GM10266 (cell line): ENCODE measurements around the gene DNAAF5.

Experiments used
- DNase-seq: peaks from one replicate; pipeline ENCODE4 v3.0.0; 2012; ENCODE audit errors: extremely low spot score
- CTCF ChIP-seq: IDR thresholded peaks from 2 replicates; pipeline ENCODE4 v1.5.1; 2012; ENCODE audit warnings: mild to moderate bottlenecking, low read depth; ENCODE audit not compliant: control insufficient read depth, insufficient read depth; ENCODE audit errors: missing control alignments

Gene DNAAF5

GRCh38 chr7:744854-745430 lies 18.4 kb downstream of the DNAAF5 start:
- TF ChIP-seq CTCF: no peak
- DNase-seq: no peak

- TF ChIP-seq CTCF: no peak
- no peak for DNase-seq
These were observed 19.1 kb downstream of the DNAAF5 start for GRCh38 chr7:745431-746154.

GRCh38 chr7:746155-747061 lies 19.9 kb downstream of the DNAAF5 start:
- no peak for TF ChIP-seq CTCF

DNA sequence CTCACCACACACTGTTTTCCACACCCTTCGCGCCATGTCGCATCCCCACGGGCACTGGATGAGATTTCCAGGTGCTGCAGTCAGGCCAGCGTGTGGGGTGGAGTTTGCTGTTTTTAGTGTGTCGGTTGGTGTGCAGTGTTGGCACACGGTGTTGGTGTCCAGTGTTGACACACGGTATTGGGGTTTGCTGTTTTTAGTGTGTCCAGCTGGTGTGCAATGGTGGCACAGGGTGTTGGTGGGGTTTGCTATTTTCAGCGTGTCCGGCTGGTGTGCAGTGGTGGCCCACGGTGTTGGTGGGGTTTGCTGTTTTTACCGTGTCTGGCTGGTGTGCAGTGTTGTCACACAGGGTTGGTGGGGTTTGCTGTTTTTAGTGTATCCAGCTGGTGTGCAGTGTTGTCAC lies 20.7 kb downstream of the DNAAF5 start:
- DNase-seq: no peak
- no peak for TF ChIP-seq CTCF

More at GRCh38 chr7:746155-747061, 19.9 kb downstream of the DNAAF5 start:
- DNase-seq: no peak

DNA sequence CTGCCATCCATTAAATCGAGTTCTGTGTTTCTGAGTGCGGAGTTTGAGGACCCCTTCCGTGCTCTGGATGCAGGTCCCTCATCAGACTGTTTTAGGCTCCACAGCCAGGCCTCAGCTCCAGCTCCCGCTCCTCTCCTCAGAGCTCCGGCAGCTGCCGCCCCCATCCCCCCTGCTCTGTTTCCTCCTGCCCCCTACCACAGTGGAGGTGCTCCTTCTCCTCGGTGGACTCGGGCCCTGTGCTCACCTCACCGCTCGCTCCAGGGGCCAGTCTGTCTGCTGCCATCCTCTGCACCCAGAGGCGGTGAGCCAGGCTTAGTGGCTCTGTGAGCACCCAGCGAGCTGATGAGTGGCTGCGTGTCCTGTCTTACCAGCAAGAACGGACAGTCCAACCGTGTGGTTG lies 21.9 kb downstream of the DNAAF5 start:
- no peak for DNase-seq
- TF ChIP-seq CTCF: no peak

- no peak for DNase-seq
- no peak for TF ChIP-seq CTCF
These were observed 22.6 kb downstream of the DNAAF5 start for GRCh38 chr7:749140-749551.
